Panc1 (cell line): ENCODE data around the gene PPP2R5D. TPM values are rescaled to one million over a fixed set of nuclear protein-coding genes. Genes with fewer than 3 reads are reported as not detected.

ENCODE experiments used
- total RNA-seq: library from RNA; stranded (reverse); gene quantifications from one replicate; pipeline ENCODE4 v1.2.1, GENCODE V29; 2021; ENCODE audit not compliant: unreplicated experiment

PPP2R5D gene
- total RNA-seq, 1 experiment from 2014 or later, result 63.6 TPM

Other genes starting within 250 kb of the PPP2R5D start
- 25.7 TPM for gene TBCC, start 238.5 kb upstream of the PPP2R5D start, total RNA-seq
- 12.9 TPM for gene BICRAL, start 202.5 kb upstream of the PPP2R5D start, total RNA-seq
- gene RPL7L1, start 105.0 kb upstream of the PPP2R5D start, total RNA-seq, result 109 TPM
- not detected for gene PTCRA, start 68.5 kb upstream of the PPP2R5D start, total RNA-seq
- gene CNPY3, start 55.1 kb upstream of the PPP2R5D start, total RNA-seq, result 72.8 TPM
- 0.72 TPM for gene GNMT, start 23.8 kb upstream of the PPP2R5D start, total RNA-seq
- gene PEX6, start 5.4 kb upstream of the PPP2R5D start, total RNA-seq, result 21.7 TPM
- gene MEA1, start 29.4 kb downstream of the PPP2R5D start, total RNA-seq, result 111 TPM
- gene KLHDC3, start 29.7 kb downstream of the PPP2R5D start, total RNA-seq, result 60.9 TPM
- gene RRP36, start 37.1 kb downstream of the PPP2R5D start, total RNA-seq, result 106 TPM
- 32.1 TPM for gene CUL7, start 69.3 kb downstream of the PPP2R5D start, total RNA-seq
- 65.6 TPM for gene MRPL2, start 74.9 kb downstream of the PPP2R5D start, total RNA-seq
- 22.6 TPM for gene KLC4, start 75.1 kb downstream of the PPP2R5D start, total RNA-seq
- gene PTK7, start 91.7 kb downstream of the PPP2R5D start, total RNA-seq, result 240 TPM
- gene SRF, start 186.7 kb downstream of the PPP2R5D start, total RNA-seq, result 48.9 TPM
- gene CUL9, start 197.6 kb downstream of the PPP2R5D start, total RNA-seq, result 54.3 TPM
- 67.3 TPM for gene DNPH1, start 244.9 kb downstream of the PPP2R5D start, total RNA-seq